Measurements from ENCODE around the gene LTK.

LTK gene

DNA sequence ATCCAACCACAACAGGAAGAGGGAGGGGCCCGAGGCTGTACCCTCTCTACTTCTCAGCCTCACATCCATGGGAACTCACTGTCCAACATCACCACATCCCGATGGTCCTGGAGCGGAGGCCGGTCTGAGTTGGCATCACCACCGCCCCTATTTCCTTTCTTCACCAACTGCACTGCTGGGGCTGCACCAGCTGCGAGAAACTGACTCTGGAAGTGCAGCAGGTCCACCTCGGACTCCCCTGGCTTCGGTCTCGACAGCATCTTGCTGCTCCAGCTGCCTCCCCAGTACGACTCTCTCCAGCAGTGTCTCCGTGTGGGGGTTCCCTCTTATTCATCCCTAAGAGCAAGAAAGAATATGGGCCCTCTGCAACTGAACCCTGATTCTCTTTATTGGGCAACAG lies 23.2 kb upstream of the LTK start:
- TF ChIP-seq, protein P1, sequence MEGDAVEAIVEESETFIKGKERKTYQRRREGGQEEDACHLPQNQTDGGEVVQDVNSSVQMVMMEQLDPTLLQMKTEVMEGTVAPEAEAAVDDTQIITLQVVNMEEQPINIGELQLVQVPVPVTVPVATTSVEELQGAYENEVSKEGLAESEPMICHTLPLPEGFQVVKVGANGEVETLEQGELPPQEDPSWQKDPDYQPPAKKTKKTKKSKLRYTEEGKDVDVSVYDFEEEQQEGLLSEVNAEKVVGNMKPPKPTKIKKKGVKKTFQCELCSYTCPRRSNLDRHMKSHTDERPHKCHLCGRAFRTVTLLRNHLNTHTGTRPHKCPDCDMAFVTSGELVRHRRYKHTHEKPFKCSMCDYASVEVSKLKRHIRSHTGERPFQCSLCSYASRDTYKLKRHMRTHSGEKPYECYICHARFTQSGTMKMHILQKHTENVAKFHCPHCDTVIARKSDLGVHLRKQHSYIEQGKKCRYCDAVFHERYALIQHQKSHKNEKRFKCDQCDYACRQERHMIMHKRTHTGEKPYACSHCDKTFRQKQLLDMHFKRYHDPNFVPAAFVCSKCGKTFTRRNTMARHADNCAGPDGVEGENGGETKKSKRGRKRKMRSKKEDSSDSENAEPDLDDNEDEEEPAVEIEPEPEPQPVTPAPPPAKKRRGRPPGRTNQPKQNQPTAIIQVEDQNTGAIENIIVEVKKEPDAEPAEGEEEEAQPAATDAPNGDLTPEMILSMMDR (IDR thresholded peaks at IDR 0.05; ENCODE audit: extremely low read depth, insufficient read depth, missing control alignments): no peak

DNA sequence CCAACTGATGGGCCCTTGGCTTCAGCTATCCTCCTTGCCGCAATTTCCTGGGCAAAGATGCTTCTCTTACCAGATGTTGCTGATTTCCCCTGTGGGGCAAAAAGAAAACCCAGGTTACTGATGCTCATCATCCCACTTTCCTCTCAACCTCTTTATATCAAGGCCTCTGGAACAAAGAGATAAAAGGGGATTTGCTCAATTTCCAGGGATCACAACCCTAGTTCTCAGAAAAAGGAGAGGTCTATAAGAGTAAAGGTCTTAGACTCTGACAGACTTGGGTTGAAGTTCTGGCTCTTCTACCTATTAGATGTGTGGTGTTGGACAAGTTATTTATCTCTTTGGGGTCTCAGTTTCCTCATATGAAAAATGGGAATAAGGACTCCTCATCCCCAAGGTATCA lies 21.9 kb upstream of the LTK start:
- in situ Hi-C loops (cut with MboI; ENCODE audit: low pct_unique_long_range_greater_than_20kb, low sequenced_read_pairs, unreplicated experiment): no loop called here
- TF ChIP-seq, protein P1 (IDR thresholded peaks at IDR 0.05; ENCODE audit: extremely low read depth, insufficient read depth, missing control alignments): no peak
- DNase-seq (ENCODE audit: low spot score): no peak

More for the DNA sequence above, 23.2 kb upstream of the LTK start:
- no peak for DNase-seq (ENCODE audit: low spot score)
- in situ Hi-C loops (cut with MboI; ENCODE audit: low pct_unique_long_range_greater_than_20kb, low sequenced_read_pairs, unreplicated experiment): no loop called here

DNA sequence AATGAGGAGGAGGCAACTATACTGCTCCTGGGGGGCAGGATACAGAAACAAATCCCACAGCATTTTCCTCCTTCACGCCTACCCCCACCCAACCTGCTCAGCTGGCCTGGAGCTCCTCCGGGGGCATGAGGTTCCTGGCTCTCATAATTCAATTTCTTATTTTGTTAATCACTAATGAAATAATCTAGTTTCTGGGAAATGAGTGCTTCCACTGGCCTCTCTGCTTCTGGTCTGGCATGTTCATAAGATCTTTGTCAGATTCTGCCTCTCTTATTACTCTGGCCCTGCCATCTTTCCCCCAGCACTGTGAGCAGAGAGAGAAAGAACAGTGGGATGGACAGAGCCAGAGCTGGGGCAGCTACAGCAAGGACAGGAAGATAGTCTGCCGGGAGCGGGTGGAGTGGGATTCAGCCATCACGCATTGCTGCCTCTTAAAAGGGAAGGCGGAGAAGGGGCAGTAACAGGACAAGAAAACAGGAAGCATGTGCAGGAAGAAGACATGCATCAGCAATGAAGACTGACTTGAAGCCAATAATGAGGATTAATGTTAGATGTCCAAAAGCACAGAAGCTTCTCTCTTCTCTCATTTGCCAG lies 16.8 kb upstream of the LTK start:
- TF ChIP-seq, protein P1 (IDR thresholded peaks at IDR 0.05; ENCODE audit: extremely low read depth, insufficient read depth, missing control alignments): no peak
- in situ Hi-C loops (cut with MboI; ENCODE audit: low pct_unique_long_range_greater_than_20kb, low sequenced_read_pairs, unreplicated experiment): no loop called here
- DNase-seq (ENCODE audit: low spot score): no peak

DNA sequence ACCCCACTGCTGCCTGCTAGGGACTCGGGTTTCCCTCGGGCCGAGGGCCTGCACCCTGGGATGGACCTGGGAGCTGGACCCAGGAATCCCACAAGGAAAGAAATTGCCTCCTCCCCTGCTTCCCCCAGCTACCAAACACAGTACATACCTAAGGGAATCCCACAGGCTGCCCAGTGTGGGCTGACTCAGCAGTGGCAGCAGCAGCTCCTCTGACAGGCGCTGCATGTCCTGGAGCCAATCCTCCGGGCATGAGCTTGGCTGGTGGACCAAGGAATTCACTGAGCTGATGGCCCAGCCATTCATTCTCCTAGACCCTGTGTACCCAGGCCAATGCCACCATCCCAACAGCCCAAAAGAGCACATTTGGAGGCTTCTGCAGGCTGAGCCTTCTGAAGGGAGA lies 9.5 kb upstream of the LTK start:
- in situ Hi-C loops (cut with MboI; ENCODE audit: low pct_unique_long_range_greater_than_20kb, low sequenced_read_pairs, unreplicated experiment): no loop called here

DNA sequence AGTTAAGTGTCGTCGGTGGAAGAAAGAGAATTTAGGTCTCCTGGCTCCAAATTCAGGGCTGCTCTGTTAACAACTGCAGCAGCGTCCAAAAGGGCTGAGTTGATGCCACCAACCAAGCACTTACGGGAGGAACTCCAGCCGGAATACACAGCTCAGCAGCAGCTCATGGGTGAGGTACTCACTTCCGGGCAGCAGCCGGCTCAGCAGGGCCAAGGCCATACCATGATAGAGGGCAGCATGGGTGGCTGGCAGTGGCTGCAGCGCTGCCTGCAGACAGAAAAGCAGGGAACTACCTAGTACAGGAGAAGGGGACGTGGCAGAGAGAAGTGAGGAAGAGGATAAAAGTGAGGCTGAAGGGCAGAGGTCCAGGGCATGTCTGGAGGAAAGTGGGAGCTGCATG lies 8.0 kb upstream of the LTK start:
- TF ChIP-seq, protein P1 (IDR thresholded peaks at IDR 0.05; ENCODE audit: extremely low read depth, insufficient read depth, missing control alignments): no peak
- no peak for DNase-seq (ENCODE audit: low spot score)
- in situ Hi-C loops (cut with MboI; ENCODE audit: low pct_unique_long_range_greater_than_20kb, low sequenced_read_pairs, unreplicated experiment): no loop called here

More for the DNA sequence above, 9.5 kb upstream of the LTK start:
- TF ChIP-seq, protein P1 (IDR thresholded peaks at IDR 0.05; ENCODE audit: extremely low read depth, insufficient read depth, missing control alignments): no peak
- DNase-seq (ENCODE audit: low spot score): no peak

DNA sequence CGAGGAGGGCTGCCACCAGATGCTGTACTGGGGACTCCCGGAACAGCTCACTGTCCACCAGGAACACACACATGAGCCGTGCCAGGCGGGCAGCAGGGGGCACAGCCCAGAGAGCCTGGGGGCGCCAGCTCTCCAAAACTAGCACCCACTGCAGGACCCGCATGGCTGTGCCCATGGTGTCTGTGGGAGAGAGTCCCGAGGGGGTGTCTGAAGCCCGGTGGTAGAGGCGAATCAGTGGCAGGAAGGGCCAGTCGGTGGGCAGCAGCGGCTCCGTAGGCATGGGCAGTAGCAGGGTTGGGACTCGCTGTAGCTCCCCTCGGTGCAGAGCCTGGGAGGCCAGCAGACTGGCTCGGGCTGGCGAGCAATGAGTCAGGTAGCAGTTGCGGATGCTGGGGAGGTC lies 7.0 kb upstream of the LTK start:
- no peak for DNase-seq (ENCODE audit: low spot score)
- in situ Hi-C loops (cut with MboI; ENCODE audit: low pct_unique_long_range_greater_than_20kb, low sequenced_read_pairs, unreplicated experiment): no loop called here
- TF ChIP-seq, protein P1 (IDR thresholded peaks at IDR 0.05; ENCODE audit: extremely low read depth, insufficient read depth, missing control alignments): no peak
